ENCODE data around the gene CDON.
"Not testable (repeated sequence)": the region's sequence is repeated elsewhere in the genome, so short reads cannot be mapped to it uniquely, and the experiment has no call there.

CDON gene

GRCh38 chr11:126046570-126047195 is 16.0 kb downstream of the CDON start:
- DNase-seq (ENCODE audit: low read depth in 2 of 2) = no peak

- no peak for DNase-seq (ENCODE audit: low read depth in 2 of 2)
These were observed 23.0 kb downstream of the CDON start for GRCh38 chr11:126039485-126040271.

GRCh38 chr11:126035718-126036117 is 26.9 kb downstream of the CDON start:
- no peak for DNase-seq (ENCODE audit: low read depth in 2 of 2)

- DNase-seq (ENCODE audit: low read depth in 2 of 2) = no peak
These were observed 27.7 kb downstream of the CDON start for GRCh38 chr11:126034933-126035425.

- no peak for DNase-seq (ENCODE audit: low read depth in 2 of 2)
These were observed 28.4 kb downstream of the CDON start for GRCh38 chr11:126034039-126034932.

GRCh38 chr11:126032375-126032774 is 30.3 kb downstream of the CDON start:
- no peak for DNase-seq (ENCODE audit: low read depth in 2 of 2)

- no peak for DNase-seq (ENCODE audit: low read depth in 2 of 2)
These were observed 32.9 kb downstream of the CDON start for GRCh38 chr11:126029805-126030204.

- no peak for DNase-seq (ENCODE audit: low read depth in 2 of 2)
These were observed 33.4 kb downstream of the CDON start for GRCh38 chr11:126029237-126029636.

- DNase-seq (ENCODE audit: low read depth in 2 of 2) = not testable (repeated sequence)
These were observed 34.1 kb downstream of the CDON start for GRCh38 chr11:126028534-126028933.

GRCh38 chr11:126026579-126026978 is 36.1 kb downstream of the CDON start:
- no peak for DNase-seq (ENCODE audit: low read depth in 2 of 2)

GRCh38 chr11:126025822-126026221 is 36.8 kb downstream of the CDON start:
- DNase-seq (ENCODE audit: low read depth in 2 of 2) = no peak

- no peak for DNase-seq (ENCODE audit: low read depth in 2 of 2)
These were observed 38.5 kb downstream of the CDON start for GRCh38 chr11:126024123-126024522.

GRCh38 chr11:126012852-126013251 is 49.8 kb downstream of the CDON start:
- no peak for DNase-seq (ENCODE audit: low read depth in 2 of 2)

GRCh38 chr11:126011754-126012153 is 50.9 kb downstream of the CDON start:
- DNase-seq (ENCODE audit: low read depth in 2 of 2) = no peak

- no peak for DNase-seq (ENCODE audit: low read depth in 2 of 2)
These were observed 51.4 kb downstream of the CDON start for GRCh38 chr11:126011265-126011664.

- DNase-seq (ENCODE audit: low read depth in 2 of 2) = no peak
These were observed 53.7 kb downstream of the CDON start for GRCh38 chr11:126008956-126009355.

- no peak for DNase-seq (ENCODE audit: low read depth in 2 of 2)
These were observed 55.4 kb downstream of the CDON start for GRCh38 chr11:126007238-126007637.

- DNase-seq (ENCODE audit: low read depth in 2 of 2) = no peak
These were observed 56.6 kb downstream of the CDON start for GRCh38 chr11:126006068-126006467.

GRCh38 chr11:126002181-126002580 is 60.5 kb downstream of the CDON start:
- DNase-seq (ENCODE audit: low read depth in 2 of 2) = no peak

- no peak for DNase-seq (ENCODE audit: low read depth in 2 of 2)
These were observed 63.3 kb downstream of the CDON start for GRCh38 chr11:125999234-125999880.

GRCh38 chr11:125998267-125998666 is 64.4 kb downstream of the CDON start:
- no peak for DNase-seq (ENCODE audit: low read depth in 2 of 2)

GRCh38 chr11:125995313-125995712 is 67.4 kb downstream of the CDON start:
- peak; percentile 58 to 62 for DNase-seq (ENCODE audit: low read depth in 2 of 2)
